Liver (tissue), 4 donors: Measurements from ENCODE around the gene ETDA. TPM values are rescaled to one million over a fixed set of nuclear protein-coding genes. Genes with fewer than 3 reads are reported as not detected.

Experiments used
- HNF4G ChIP-seq: IDR thresholded peaks from 2 replicates; pipeline ENCODE4 v1.6.1; 2016; ENCODE audit warnings: antibody characterized with exemption
- polyA plus RNA-seq, 2 donors: library from polyadenylated mRNA; stranded (reverse) in 1 of 2; unstranded in 1 of 2; fragments of 200-250 nt in 1 of 2; fragments of >200 nt in 1 of 2; fragmentation: Nextera tagmentation in 1 of 2; extraction: Ambion mirVana in 1 of 2; gene quantifications; one replicate each; pipeline versions ENCODE4 v1.2.1 to v1.2.3, GENCODE V29; 2013 to 2015
- total RNA-seq, 2 donors: library from RNA; depleted of rRNA; stranded (reverse); fragments of >200 nt; gene quantifications; one replicate each; pipeline ENCODE4 v1.2.3, GENCODE V29; 2014
- TF ChIP-seq, protein P1 (sequence below): IDR thresholded peaks from 2 replicates; pipeline ENCODE4 v1.6.1; 2016; ENCODE audit warnings: antibody characterized with exemption
- donor health status: healthy.
- donor health status: healthy.
- donor health status: healthy.

Gene ETDA
- total and polyA plus RNA-seq, 4 donors: not detected

DNA sequence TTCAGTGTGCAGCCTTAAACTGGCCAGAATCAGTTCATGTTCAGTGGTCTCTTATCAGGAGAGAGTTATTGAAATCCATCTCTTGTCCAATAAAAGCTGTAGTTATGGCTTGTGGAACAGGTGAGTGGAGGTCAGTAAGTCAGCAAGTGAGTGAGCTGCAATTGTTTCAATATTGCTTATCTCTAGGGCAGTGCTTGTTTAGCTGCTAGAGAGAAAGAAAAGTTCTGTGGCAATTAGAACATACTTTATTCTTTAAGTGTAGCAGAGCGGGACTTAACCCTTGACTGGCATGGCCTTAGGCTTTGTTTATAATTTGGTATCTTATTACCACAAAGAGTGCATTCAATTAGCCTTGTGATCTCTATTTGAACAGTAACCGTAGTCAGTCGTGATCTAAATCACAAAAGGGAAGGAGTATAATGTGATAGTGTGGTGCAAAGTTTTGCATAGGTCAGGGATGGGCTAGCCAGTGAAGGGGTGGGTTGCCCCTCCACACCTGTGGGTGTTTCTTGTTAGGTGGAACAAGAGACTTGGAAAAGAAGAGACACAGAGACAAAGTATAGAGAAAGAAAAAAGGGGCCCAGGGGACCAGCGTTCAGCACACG lies 50.5 kb downstream of the ETDA start (continued):
- no peak for TF ChIP-seq HNF4G
- TF ChIP-seq, protein P1, sequence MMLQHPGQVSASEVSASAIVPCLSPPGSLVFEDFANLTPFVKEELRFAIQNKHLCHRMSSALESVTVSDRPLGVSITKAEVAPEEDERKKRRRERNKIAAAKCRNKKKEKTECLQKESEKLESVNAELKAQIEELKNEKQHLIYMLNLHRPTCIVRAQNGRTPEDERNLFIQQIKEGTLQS: no peak

Other genes starting within 250 kb of the ETDA start
- 1 to 10 TPM in 1 of 2 donors, under 1 TPM in 1; 0.50 to 3.3 TPM for gene RTL8B, start 229.5 kb upstream of the ETDA start, total RNA-seq
- gene RTL8B, start 229.5 kb upstream of the ETDA start, polyA plus RNA-seq: 1 to 10 TPM; 1.6 to 3.3 TPM
- 10 to 100 TPM in 1 of 2 donors, 1 to 10 TPM in 1; 6.4 to 13.2 TPM for gene RTL8C, start 219.7 kb upstream of the ETDA start, total RNA-seq
- 10 to 100 TPM; 32.6 to 46.1 TPM for gene RTL8C, start 219.7 kb upstream of the ETDA start, polyA plus RNA-seq
- 1 to 10 TPM; 1.1 to 3.4 TPM for gene RTL8A, start 199.9 kb upstream of the ETDA start, total RNA-seq
- 10 to 100 TPM; 30.9 to 44.5 TPM for gene RTL8A, start 199.9 kb upstream of the ETDA start, polyA plus RNA-seq
- 1 to 10 TPM; 1.3 to 2.1 TPM for gene SMIM10L2B, start 153.3 kb upstream of the ETDA start, total RNA-seq
- under 1 TPM; 0.49 to 0.55 TPM for gene SMIM10L2B, start 153.3 kb upstream of the ETDA start, polyA plus RNA-seq
- gene ETDB, start 131.5 kb upstream of the ETDA start, total RNA-seq: not detected
- not detected for gene ETDB, start 131.5 kb upstream of the ETDA start, polyA plus RNA-seq
- not detected for gene CT55, start 80.7 kb upstream of the ETDA start, total RNA-seq
- not detected for gene CT55, start 80.7 kb upstream of the ETDA start, polyA plus RNA-seq
- not detected for gene ETDC, start 57.4 kb downstream of the ETDA start, total RNA-seq
- gene ETDC, start 57.4 kb downstream of the ETDA start, polyA plus RNA-seq: not detected
- 10 to 100 TPM in 1 of 2 donors, 1 to 10 TPM in 1; 3.7 to 12.4 TPM for gene ZNF75D, start 92.0 kb downstream of the ETDA start, total RNA-seq
- 1 to 10 TPM; 3.0 to 3.8 TPM for gene ZNF75D, start 92.0 kb downstream of the ETDA start, polyA plus RNA-seq
- 1 to 10 TPM; 2.8 to 3.6 TPM for gene ZNF449, start 92.7 kb downstream of the ETDA start, total RNA-seq
- gene ZNF449, start 92.7 kb downstream of the ETDA start, polyA plus RNA-seq: 1 to 10 TPM in 1 of 2 donors, under 1 TPM in 1; 0.93 to 2.3 TPM
- under 1 TPM; 0.17 to 0.98 TPM for gene SMIM10L2A, start 169.9 kb downstream of the ETDA start, total RNA-seq
- gene SMIM10L2A, start 169.9 kb downstream of the ETDA start, polyA plus RNA-seq: under 1 TPM; 0.07 to 0.09 TPM